ENCODE results near the gene SMIM20.
"Not testable (repeated sequence)": the region's sequence is repeated elsewhere in the genome, so short reads cannot be mapped to it uniquely, and the experiment has no call there.

Gene SMIM20

DNA sequence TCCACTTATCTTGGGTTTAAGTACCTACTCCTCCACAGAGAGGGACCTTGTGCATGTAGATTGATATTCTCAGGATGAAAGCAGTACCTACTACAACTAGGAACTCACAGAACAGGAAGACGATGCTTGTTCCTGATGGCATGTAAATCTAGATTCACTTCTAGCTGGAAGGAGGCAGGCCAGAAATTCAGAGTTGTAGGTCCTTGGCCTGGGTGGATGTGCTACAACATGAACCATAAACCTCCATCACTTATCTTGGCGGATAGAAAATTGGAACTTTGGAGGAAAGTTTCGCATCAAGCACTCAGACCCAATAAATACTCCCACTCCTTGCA is 9.3 kb upstream of the SMIM20 start:
- H3F3A ChIP-seq (ENCODE audit: control insufficient read depth, insufficient read depth), result peaks cover 6% of the 10 kb centered on the region; the same call in 1 of the 2 replicates
- no peaks in the 10 kb centered on the region for H3K79me2 ChIP-seq (ENCODE audit: control insufficient read depth, low read length)
- H3K9me2 ChIP-seq (replicated peaks; ENCODE audit: control insufficient read depth, low read length), result no peaks in the 10 kb centered on the region
- peak overlapping the region; percentile 26; the same call in 1 of the 2 replicates for H3K4me3 ChIP-seq (ENCODE audit: low read length)
- peak overlapping the region; percentile 33 for H3K27ac ChIP-seq (ENCODE audit: low read depth, low read length)
- H3K4me2 ChIP-seq (ENCODE audit: low read length), result peak overlapping the region; percentile 48
- H4K20me1 ChIP-seq (ENCODE audit: control insufficient read depth, insufficient read depth, low read depth, low read length), result no peaks in the 10 kb centered on the region
- no peaks in the 10 kb centered on the region for H3K9me3 ChIP-seq (ENCODE audit: control insufficient read depth, insufficient read depth, low read length)
- H3K4me1 ChIP-seq (ENCODE audit: control insufficient read depth, low read length), result peaks cover 41% of the 10 kb centered on the region
- no peak for TF ChIP-seq EZH2phosphoT487 (IDR thresholded peaks at IDR 0.05; ENCODE audit: borderline replicate concordance, low read length)
- TF ChIP-seq, protein P1, sequence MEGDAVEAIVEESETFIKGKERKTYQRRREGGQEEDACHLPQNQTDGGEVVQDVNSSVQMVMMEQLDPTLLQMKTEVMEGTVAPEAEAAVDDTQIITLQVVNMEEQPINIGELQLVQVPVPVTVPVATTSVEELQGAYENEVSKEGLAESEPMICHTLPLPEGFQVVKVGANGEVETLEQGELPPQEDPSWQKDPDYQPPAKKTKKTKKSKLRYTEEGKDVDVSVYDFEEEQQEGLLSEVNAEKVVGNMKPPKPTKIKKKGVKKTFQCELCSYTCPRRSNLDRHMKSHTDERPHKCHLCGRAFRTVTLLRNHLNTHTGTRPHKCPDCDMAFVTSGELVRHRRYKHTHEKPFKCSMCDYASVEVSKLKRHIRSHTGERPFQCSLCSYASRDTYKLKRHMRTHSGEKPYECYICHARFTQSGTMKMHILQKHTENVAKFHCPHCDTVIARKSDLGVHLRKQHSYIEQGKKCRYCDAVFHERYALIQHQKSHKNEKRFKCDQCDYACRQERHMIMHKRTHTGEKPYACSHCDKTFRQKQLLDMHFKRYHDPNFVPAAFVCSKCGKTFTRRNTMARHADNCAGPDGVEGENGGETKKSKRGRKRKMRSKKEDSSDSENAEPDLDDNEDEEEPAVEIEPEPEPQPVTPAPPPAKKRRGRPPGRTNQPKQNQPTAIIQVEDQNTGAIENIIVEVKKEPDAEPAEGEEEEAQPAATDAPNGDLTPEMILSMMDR (IDR thresholded peaks at IDR 0.05; ENCODE audit: low read depth, low read length, poor library complexity, severe bottlenecking), result no peak
- H3K36me3 ChIP-seq (ENCODE audit: control insufficient read depth, low read length), result peaks cover 5% of the 10 kb centered on the region
- no peaks in the 10 kb centered on the region for H3K27me3 ChIP-seq (ENCODE audit: control insufficient read depth, low read length)

DNA sequence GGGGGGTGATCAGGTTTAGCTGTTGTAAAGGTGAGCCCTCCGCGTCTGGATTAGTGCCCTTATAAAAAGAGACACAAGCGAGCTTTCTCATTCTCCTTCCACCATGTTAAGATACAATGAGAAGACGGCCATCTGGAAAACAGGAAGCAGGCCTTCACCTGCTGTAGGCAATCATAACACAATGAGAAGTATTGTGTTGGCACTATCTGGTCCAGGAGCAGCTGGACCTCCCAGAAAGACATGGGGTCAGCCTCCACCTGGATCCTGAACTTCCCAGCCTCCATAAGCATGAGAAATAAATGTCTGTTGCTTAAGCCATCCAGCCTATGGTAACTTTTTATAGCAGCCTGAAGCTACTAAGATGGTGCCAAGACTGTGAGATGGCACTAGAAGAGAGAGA is 8.6 kb upstream of the SMIM20 start:
- H3K27me3 ChIP-seq (ENCODE audit: control insufficient read depth, low read length), result no peaks in the 10 kb centered on the region
- peaks cover 5% of the 10 kb centered on the region for H3K36me3 ChIP-seq (ENCODE audit: control insufficient read depth, low read length)
- H3K4me3 ChIP-seq (ENCODE audit: low read length), result no peak overlapping the region
- H3K4me1 ChIP-seq (ENCODE audit: control insufficient read depth, low read length), result peaks cover 35% of the 10 kb centered on the region
- no peaks in the 10 kb centered on the region for H4K20me1 ChIP-seq (ENCODE audit: control insufficient read depth, insufficient read depth, low read depth, low read length)
- H3K9me3 ChIP-seq (ENCODE audit: control insufficient read depth, insufficient read depth, low read length), result no peaks in the 10 kb centered on the region
- no peaks in the 10 kb centered on the region for H3K9me2 ChIP-seq (replicated peaks; ENCODE audit: control insufficient read depth, low read length)
- H3K27ac ChIP-seq (ENCODE audit: low read depth, low read length), result no peak overlapping the region
- H3K79me2 ChIP-seq (ENCODE audit: control insufficient read depth, low read length), result no peaks in the 10 kb centered on the region
- H3K4me2 ChIP-seq (ENCODE audit: low read length), result peak overlapping the region; percentile 48; the same call in 1 of the 2 replicates
- no peak for TF ChIP-seq EZH2phosphoT487 (IDR thresholded peaks at IDR 0.05; ENCODE audit: borderline replicate concordance, low read length)
- TF ChIP-seq, protein P1 (IDR thresholded peaks at IDR 0.05; ENCODE audit: low read depth, low read length, poor library complexity, severe bottlenecking), result no peak
- H3F3A ChIP-seq (ENCODE audit: control insufficient read depth, insufficient read depth), result peaks cover 6% of the 10 kb centered on the region; the same call in 1 of the 2 replicates

DNA sequence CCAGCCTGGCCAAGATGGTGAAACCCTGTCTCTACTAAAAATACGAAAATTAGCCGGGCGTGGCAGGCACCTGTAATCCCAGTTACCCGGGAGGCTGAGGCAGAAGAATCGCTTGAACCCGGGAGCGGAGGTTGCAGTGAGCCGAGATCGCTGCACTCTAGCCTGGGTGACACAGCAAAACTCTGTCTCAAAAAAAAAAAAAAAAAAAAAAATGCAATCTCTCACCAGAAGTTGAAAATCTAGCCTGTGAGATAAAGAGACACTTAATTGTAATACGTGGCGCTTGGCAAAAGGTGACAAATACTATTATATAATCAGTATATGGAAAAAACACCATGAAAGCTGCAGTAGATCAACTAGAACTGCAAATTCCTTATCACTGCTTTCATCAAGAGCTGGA is 7.9 kb upstream of the SMIM20 start:
- H3K9me2 ChIP-seq (replicated peaks; ENCODE audit: control insufficient read depth, low read length); H3K27ac ChIP-seq (ENCODE audit: low read depth, low read length): not testable (repeated sequence)

DNA sequence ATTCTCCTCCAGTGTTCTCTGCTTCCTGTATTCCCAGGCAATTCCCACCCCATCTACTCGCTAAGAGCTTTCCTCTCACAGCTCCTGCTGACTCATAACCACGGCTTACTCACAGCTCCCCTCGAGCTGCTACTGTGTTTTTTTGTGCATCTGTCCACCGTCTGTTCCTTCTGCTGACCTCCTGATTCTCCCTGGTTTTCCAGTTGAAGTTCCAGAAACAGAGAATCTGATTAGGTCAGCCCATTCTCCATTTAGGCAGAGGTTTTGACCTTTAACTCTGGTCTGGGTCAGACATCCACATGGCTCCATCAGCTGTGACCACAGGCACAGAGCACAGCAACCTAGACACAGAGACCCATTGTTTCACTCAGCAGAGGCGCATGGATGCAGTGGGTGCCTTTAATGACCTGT is 5.5 kb upstream of the SMIM20 start:
- H3K27ac ChIP-seq (ENCODE audit: low read depth, low read length), result no peak overlapping the region
- H3K27me3 ChIP-seq (ENCODE audit: control insufficient read depth, low read length), result no peaks in the 10 kb centered on the region
- peaks cover 10% of the 10 kb centered on the region; the same call in 1 of the 2 replicates for H3F3A ChIP-seq (ENCODE audit: control insufficient read depth, insufficient read depth)
- H3K4me3 ChIP-seq (ENCODE audit: low read length), result no peak overlapping the region
- no peaks in the 10 kb centered on the region for H4K20me1 ChIP-seq (ENCODE audit: control insufficient read depth, insufficient read depth, low read depth, low read length)
- no peaks in the 10 kb centered on the region for H3K9me3 ChIP-seq (ENCODE audit: control insufficient read depth, insufficient read depth, low read length)
- H3K79me2 ChIP-seq (ENCODE audit: control insufficient read depth, low read length), result peaks cover 8% of the 10 kb centered on the region
- no peaks in the 10 kb centered on the region for H3K9me2 ChIP-seq (replicated peaks; ENCODE audit: control insufficient read depth, low read length)
- no peak overlapping the region for H3K4me2 ChIP-seq (ENCODE audit: low read length)
- TF ChIP-seq EZH2phosphoT487 (IDR thresholded peaks at IDR 0.05; ENCODE audit: borderline replicate concordance, low read length), result no peak
- TF ChIP-seq, protein P1 (IDR thresholded peaks at IDR 0.05; ENCODE audit: low read depth, low read length, poor library complexity, severe bottlenecking), result no peak
- peaks cover 8% of the 10 kb centered on the region for H3K36me3 ChIP-seq (ENCODE audit: control insufficient read depth, low read length)
- peaks cover 41% of the 10 kb centered on the region for H3K4me1 ChIP-seq (ENCODE audit: control insufficient read depth, low read length)

More for the DNA sequence above, 7.9 kb upstream of the SMIM20 start:
- not testable (repeated sequence) for H3K9me3 ChIP-seq (ENCODE audit: control insufficient read depth, insufficient read depth, low read length); H4K20me1 ChIP-seq (ENCODE audit: control insufficient read depth, insufficient read depth, low read depth, low read length); H3K79me2 ChIP-seq (ENCODE audit: control insufficient read depth, low read length); H3K4me2 ChIP-seq (ENCODE audit: low read length); H3K4me3 ChIP-seq (ENCODE audit: low read length); H3K27me3 ChIP-seq (ENCODE audit: control insufficient read depth, low read length); H3K36me3 ChIP-seq (ENCODE audit: control insufficient read depth, low read length); H3F3A ChIP-seq (ENCODE audit: control insufficient read depth, insufficient read depth)
- H3K4me1 ChIP-seq (ENCODE audit: control insufficient read depth, low read length), result peaks cover 33% of the 10 kb centered on the region

Data from DOHH2 (cell line).